ENCODE data around the gene DENND5B. TPM values are rescaled to one million over a fixed set of nuclear protein-coding genes. Genes with fewer than 3 reads are reported as not detected.

The DENND5B gene
- total RNA-seq, 1 experiment from 2014 or later, result 34.9 TPM

- Mint-ChIP-seq H3K4me3 (ENCODE audit: unreplicated experiment) (no peak overlapping the region), H3K36me3 (ENCODE audit: insufficient read depth, unreplicated experiment) (peaks cover 8% of the 10 kb centered on the region), H3K9me3 (ENCODE audit: unreplicated experiment) (no peaks in the 10 kb centered on the region), H3K27ac (ENCODE audit: unreplicated experiment) (no peak overlapping the region), H3K27me3 (ENCODE audit: insufficient read depth, unreplicated experiment) (no peaks in the 10 kb centered on the region), H3K4me1 (ENCODE audit: low read depth, unreplicated experiment) (no peaks in the 10 kb centered on the region)
- Histone ChIP-seq H3K36me3 (ENCODE audit: control insufficient read depth, insufficient read depth, low read length) (peaks cover 3% of the 10 kb centered on the region; the same call in 1 of the 2 replicates), H3K4me3 (ENCODE audit: low read depth, low read length) (no peak overlapping the region), H3K9me3 (no peaks in the 10 kb centered on the region), H3K27me3 (replicated peaks; ENCODE audit: control insufficient read depth, insufficient read depth, low read length) (no peaks in the 10 kb centered on the region), H3K4me1 (no peaks in the 10 kb centered on the region)
- BruUV-seq (replicated peaks), result no TSS peak
- POLR2A ChIA-PET, result no interaction called here
- DNase-seq, result no peak
- TF ChIP-seq CTCF (IDR thresholded peaks at IDR 0.05; ENCODE audit: insufficient read depth in 1 of 2, low read depth in 1 of 2, low read length in 1 of 2, severe bottlenecking in 1 of 2, unreplicated experiment in 1 of 2), result no peak
- intact Hi-C loops (cut with micrococcal nuclease; ENCODE audit: unreplicated experiment), result no loop called here
- CTCF ChIA-PET, result no interaction called here
These were observed 146.2 kb downstream of the DENND5B start for GRCh38 chr12:31444736-31445135.

- no peak for TF ChIP-seq CTCF (IDR thresholded peaks at IDR 0.05; ENCODE audit: insufficient read depth in 1 of 2, low read depth in 1 of 2, low read length in 1 of 2, severe bottlenecking in 1 of 2, unreplicated experiment in 1 of 2)
These were observed 150.3 kb downstream of the DENND5B start for GRCh38 chr12:31440586-31440985.

GRCh38 chr12:31440134-31440533 is 150.8 kb downstream of the DENND5B start:
- H3K36me3 ChIP-seq (ENCODE audit: control insufficient read depth, insufficient read depth, low read length), result peaks cover 3% of the 10 kb centered on the region; the same call in 1 of the 2 replicates
- POLR2A ChIA-PET, result no interaction called here
- Mint-ChIP-seq H3K9me3 (ENCODE audit: unreplicated experiment) (no peaks in the 10 kb centered on the region), H3K36me3 (ENCODE audit: insufficient read depth, unreplicated experiment) (no peaks in the 10 kb centered on the region), H3K4me3 (ENCODE audit: unreplicated experiment) (no peak overlapping the region), H3K27me3 (ENCODE audit: insufficient read depth, unreplicated experiment) (no peaks in the 10 kb centered on the region), H3K27ac (ENCODE audit: unreplicated experiment) (no peak overlapping the region), H3K4me1 (ENCODE audit: low read depth, unreplicated experiment) (no peaks in the 10 kb centered on the region)
- no peak for TF ChIP-seq CTCF (IDR thresholded peaks at IDR 0.05; ENCODE audit: insufficient read depth in 1 of 2, low read depth in 1 of 2, low read length in 1 of 2, severe bottlenecking in 1 of 2, unreplicated experiment in 1 of 2)
- CTCF ChIA-PET, result no interaction called here
- BruUV-seq (replicated peaks), result no TSS peak
- no peaks in the 10 kb centered on the region; the same call in 1 of the 2 replicates for H3K4me1 ChIP-seq
- no peak for DNase-seq
- no peaks in the 10 kb centered on the region for H3K27me3 ChIP-seq (replicated peaks; ENCODE audit: control insufficient read depth, insufficient read depth, low read length)
- no peaks in the 10 kb centered on the region for H3K9me3 ChIP-seq
- intact Hi-C loops (cut with micrococcal nuclease; ENCODE audit: unreplicated experiment), result no loop called here
- H3K4me3 ChIP-seq (ENCODE audit: low read depth, low read length), result no peak overlapping the region

More at GRCh38 chr12:31440586-31440985, 150.3 kb downstream of the DENND5B start:
- Histone ChIP-seq H3K4me1 (no peaks in the 10 kb centered on the region; the same call in 1 of the 2 replicates), H3K4me3 (ENCODE audit: low read depth, low read length) (no peak overlapping the region), H3K27me3 (replicated peaks; ENCODE audit: control insufficient read depth, insufficient read depth, low read length) (no peaks in the 10 kb centered on the region), H3K9me3 (no peaks in the 10 kb centered on the region), H3K36me3 (ENCODE audit: control insufficient read depth, insufficient read depth, low read length) (peaks cover 3% of the 10 kb centered on the region; the same call in 1 of the 2 replicates)
- no peaks in the 10 kb centered on the region for H3K36me3 Mint-ChIP-seq (ENCODE audit: insufficient read depth, unreplicated experiment)
- H3K27me3 Mint-ChIP-seq (ENCODE audit: insufficient read depth, unreplicated experiment), result no peaks in the 10 kb centered on the region
- ChIA-PET POLR2A (no interaction called here), CTCF (no interaction called here)
- no peak overlapping the region for H3K4me3 Mint-ChIP-seq (ENCODE audit: unreplicated experiment)
- intact Hi-C loops (cut with micrococcal nuclease; ENCODE audit: unreplicated experiment), result no loop called here
- no peak overlapping the region for H3K27ac Mint-ChIP-seq (ENCODE audit: unreplicated experiment)
- no peak for DNase-seq
- no peaks in the 10 kb centered on the region for H3K4me1 Mint-ChIP-seq (ENCODE audit: low read depth, unreplicated experiment)
- H3K9me3 Mint-ChIP-seq (ENCODE audit: unreplicated experiment), result no peaks in the 10 kb centered on the region
- no TSS peak for BruUV-seq (replicated peaks)

Measured in Caco-2 (cell line).